Subcutaneous abdominal adipose tissue (tissue), 5 donors: ENCODE results near the gene CD79A.

Experiments used
- H3K27ac ChIP-seq: one replicate; pipeline ENCODE4 v1.7.0; 2013; ENCODE audit warnings: low read depth, mild to moderate bottlenecking, inconsistent platforms, low read length, moderate library complexity
- H3K27me3 ChIP-seq, 5 donors: one replicate each; pipeline ENCODE4 v1.7.0; 2013; ENCODE audit warnings: low read length in 5 of 5, inconsistent platforms in 1 of 5; ENCODE audit not compliant: control insufficient read depth in 5 of 5, insufficient read depth in 4 of 5
- H3K36me3 ChIP-seq, 5 donors: one replicate each; pipeline ENCODE4 v1.7.0; 2013; ENCODE audit warnings: low read length in 5 of 5; ENCODE audit not compliant: control insufficient read depth in 5 of 5, insufficient read depth in 5 of 5
- H3K4me1 ChIP-seq, 5 donors: one replicate each; pipeline ENCODE4 v1.7.0; 2013; ENCODE audit warnings: low read length in 5 of 5, mild to moderate bottlenecking in 3 of 5, moderate library complexity in 1 of 5; ENCODE audit not compliant: control insufficient read depth in 5 of 5, insufficient read depth in 5 of 5
- H3K4me3 ChIP-seq, 5 donors: one replicate each; pipeline ENCODE4 v1.7.0; 2013; ENCODE audit warnings: low read length in 5 of 5, low read depth in 1 of 5
- H3K9ac ChIP-seq, 5 donors: one replicate each; pipeline ENCODE4 v1.7.0; 2013; ENCODE audit warnings: low read length in 5 of 5, mild to moderate bottlenecking in 4 of 5, moderate library complexity in 3 of 5
- H3K9me3 ChIP-seq, 5 donors: one replicate each; pipeline ENCODE4 v1.7.0; 2013; ENCODE audit warnings: low read length in 5 of 5; ENCODE audit not compliant: control insufficient read depth in 5 of 5
- donor health status: healthy.
- donor health status: healthy.
- donor health status: healthy.
- donor health status: healthy.
- donor health status: healthy.

The CD79A gene

GRCh38 chr19:41930322-41930722 is 53.2 kb downstream of the CD79A start:
- Histone ChIP-seq H3K36me3 (no peaks in the 10 kb centered on the region), H3K27ac (no peak overlapping the region), H3K4me1 (peaks cover 2 to 17% (median 13%) of the 10 kb centered on the region in 5 donors), H3K27me3 (peaks cover 60 to 86% (median 83%) of the 10 kb centered on the region in 5 donors), H3K9ac (no peak overlapping the region), H3K9me3 (peaks cover 0 to 3% (median 0%) of the 10 kb centered on the region in 5 donors), H3K4me3 (no peak overlapping the region)
